A549 treated with CORT108297 at 1 μM for 4 hours (cell line): ENCODE data around the gene SLC44A1. TPM values are rescaled to one million over a fixed set of nuclear protein-coding genes. Genes with fewer than 3 reads are reported as not detected.

Source experiments
- total RNA-seq: library from RNA; stranded (reverse); fragments of 200-300 nt; extraction: Qiagen RNA extraction; gene quantifications from 5 replicates; pipeline ENCODE4 v1.2.3, GENCODE V29; 2022

Gene SLC44A1
- total RNA-seq: 20.7 to 33.6 TPM (median 28.5 TPM) in 5 replicates

GRCh38 chr9:105244003-105244733 lies at the start of gene SLC44A1:
Gene SLC44A1, plus strand, starts transcription at chr9:105244651. Its CDS starts 218 bp downstream, at chr9:105244869.

GRCh38 chr9:105447814-105448812 lies 203.7 kb downstream of the SLC44A1 start, which contains the start of gene FSD1L:
Gene FSD1L, plus strand, starts transcription at chr9:105448034. Its CDS starts 187 bp downstream, at chr9:105448221.

Other genes with a start within 250 kb of the SLC44A1 start
- 3.4 to 4.3 TPM (median 4.0 TPM) in 5 replicates for gene FSD1L, start 203.4 kb downstream of the SLC44A1 start, total RNA-seq